ENCODE results near the gene SLC35G4.
"Not testable (repeated sequence)": the region's sequence is repeated elsewhere in the genome, so short reads cannot be mapped to it uniquely, and the experiment has no call there.

Gene SLC35G4

DNA sequence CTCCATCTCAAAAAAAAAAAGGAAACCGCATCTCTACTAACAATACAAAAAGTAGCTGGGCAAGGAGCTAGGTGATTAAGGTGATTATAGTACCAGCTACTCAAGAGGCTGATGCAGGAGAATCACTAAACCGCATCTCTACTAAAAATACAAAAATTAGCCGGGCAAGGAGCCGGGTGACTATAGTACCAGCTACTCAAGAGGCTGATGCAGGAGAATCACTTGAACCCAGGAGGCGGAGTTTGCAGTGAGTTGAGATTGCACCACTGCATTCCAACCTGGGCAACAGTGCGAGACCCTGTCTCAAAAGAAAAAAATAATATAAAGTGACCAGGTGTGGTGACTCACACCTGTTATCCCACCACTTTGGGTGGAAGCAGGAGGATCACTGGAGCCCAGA lies 5.6 kb downstream of the SLC35G4 start:
- not testable (repeated sequence) for DNase-seq

DNA sequence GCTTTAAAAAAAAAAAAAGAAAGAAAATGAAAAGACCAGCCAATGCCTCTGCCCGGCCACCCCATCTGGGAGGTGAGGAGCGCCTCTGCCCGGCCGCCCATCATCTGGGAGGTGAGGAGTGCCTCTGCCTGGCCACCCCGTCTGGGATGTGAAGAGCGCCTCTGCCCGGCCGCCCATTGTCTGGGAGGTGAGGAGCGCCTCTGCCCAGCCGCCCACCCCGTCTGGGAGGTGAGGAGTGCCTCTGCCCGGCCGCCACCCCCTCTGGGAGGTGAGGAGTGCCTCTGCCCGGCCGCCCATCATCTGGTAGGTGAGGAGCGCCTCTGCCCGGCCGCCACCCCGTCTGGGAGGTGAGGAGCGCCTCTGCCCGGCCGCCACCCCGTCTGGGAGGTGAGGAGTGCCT lies 37.9 kb downstream of the SLC35G4 start:
- not testable (repeated sequence) for DNase-seq

DNA sequence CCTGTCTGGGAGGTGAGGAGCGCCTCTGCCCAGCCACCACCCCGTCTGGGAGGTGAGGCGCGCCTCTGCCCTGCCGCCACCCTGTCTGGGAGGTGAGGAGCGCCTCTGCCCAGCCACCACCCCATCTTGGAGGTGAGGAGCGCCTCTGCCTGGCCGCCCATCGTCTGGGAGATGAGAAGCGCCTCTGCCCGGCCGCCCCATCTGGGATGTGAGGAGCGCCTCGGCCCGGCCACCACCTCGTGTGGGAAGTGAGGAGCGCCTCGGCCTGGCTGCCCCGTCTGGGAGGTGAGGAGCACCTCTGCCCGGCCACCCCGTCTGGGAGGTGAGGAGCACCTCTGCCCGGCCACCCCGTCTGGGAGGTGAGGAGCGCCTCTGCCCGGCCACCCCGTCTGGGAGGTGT lies 38.4 kb downstream of the SLC35G4 start:
- DNase-seq, result not testable (repeated sequence)

DNA sequence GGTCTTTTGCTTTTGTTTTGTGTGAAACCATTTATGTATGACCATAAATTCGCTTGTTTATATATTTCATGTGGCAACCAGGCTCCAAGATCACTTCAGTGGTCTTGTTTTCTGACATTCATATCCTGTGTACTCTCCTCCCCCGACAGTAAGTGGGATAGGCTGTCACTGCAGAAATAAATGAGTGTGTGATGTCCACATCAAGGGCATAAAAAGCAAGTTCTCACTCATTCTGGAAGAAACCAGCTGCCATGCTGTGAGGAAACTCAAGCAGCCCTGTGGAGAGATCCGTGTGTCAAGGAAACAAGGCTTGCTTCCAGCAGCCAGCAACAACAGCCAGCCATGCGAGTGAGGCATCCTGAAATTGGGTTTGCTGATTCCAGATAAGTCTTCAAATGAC lies 40.4 kb downstream of the SLC35G4 start:
- no peak for DNase-seq

DNA sequence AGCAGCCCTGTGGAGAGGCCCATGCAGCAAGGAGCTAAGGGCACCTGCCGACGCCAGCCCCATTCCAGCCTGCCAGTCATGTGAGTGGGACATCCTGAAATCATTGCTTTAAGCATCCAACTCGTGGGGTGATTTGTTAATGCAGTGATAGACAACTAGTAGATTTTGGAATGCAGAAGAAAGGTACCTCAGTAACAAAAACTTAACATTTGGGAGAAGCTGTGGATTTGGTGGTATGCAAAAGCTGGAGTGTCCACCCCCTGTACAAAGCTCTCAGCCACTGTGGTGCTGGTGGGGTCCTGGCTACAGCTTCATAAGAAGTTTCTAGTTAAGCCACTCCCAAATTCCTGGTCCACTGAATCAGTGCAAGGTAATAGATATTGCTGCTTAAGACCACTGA lies 42.5 kb downstream of the SLC35G4 start:
- no peak for DNase-seq

DNA sequence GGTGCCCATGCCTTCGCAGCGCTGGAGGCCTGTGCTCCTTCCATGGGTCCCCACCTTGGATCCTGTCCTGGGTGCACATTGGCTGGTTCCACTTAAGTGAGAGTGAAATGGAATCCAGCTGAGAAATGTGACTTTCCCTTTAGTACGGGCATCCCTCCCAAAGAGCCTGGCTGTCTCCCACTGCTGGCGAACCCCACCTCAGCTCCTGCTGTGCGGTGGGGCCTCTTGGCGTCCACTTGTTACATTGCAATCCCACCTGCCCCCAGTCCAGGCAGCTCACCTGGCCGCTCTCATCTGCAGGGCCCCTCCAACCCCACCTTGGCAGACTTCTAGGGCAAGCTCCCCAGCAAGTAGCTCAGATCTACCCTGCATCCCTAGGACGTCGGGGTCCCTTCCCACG lies 44.1 kb downstream of the SLC35G4 start:
- DNase-seq, result no peak

DNA sequence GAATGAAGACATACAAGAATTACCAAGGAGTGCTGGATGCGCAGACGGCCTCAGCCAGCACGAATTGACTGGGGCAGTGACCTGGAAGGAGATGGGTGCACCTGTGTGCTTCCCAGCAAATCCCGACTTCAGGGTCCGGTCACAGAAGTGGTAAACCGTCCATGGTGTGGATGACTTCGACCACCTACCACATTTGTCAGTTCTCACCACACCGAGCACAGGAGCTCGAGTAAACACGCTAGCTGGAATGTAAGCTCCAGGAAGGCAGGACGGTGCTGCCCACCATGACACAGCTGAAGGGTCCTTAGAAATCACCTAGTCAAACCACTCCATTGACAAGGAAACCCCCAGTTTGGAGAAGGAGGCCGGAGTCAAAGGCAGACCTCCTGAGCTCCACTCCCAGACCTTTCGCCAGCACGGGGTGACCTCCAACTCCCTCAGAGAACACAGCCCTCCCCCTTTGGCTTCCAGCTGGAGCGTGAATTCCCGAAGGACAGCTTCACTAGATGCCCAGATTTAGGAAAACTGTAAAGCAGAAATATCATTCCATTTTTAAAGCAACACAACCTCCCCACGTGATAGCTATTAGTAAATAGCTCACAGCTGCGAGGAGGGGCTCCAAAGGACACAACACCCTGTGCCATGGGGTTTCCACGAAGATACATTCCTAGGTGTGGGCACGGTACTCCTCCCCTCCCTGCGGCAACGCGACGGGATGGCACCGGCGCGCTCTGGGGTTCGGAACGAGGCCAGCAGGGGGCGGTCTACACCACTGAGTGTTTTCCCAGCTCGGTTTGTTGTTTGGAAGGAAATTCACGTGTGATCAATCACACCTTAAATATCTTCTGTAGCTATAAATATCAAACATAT lies 45.6 kb downstream of the SLC35G4 start:
- peak; percentile 67 for DNase-seq

DNA sequence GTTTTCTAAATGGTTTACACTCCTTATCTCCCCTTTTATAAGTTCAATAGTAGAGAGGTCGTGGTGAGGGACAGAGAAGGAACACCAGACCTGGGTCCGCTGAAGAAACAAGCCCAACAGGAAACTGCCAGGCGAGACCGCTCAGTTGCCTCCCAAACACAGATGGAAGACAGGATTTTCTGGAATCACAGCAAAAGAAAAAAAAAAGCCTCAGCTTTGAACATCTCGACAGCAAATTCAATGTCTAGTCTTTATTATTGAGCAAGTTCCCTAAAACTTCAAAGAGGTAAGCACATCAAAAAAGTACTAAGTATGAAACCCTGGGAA lies 46.2 kb downstream of the SLC35G4 start:
- DNase-seq, result no peak

DNA sequence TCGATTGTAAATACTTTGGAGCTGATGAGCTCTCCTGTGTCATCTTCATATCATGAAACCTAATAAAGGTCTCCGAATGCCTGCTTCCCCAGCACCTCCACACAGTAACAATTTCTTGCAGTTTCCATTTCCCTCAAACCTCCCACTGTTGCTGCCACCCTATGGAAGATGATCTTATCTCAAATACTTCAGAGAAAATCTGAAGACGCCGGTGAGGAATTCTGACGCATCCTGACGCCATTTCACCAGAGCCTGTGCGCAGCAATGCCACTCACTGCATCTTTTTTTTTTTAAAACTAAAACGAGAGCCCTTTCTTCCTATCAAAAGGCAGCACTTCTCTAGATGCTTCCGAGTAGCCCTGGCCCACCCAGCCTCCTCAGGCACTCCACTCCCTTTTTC lies 47.8 kb downstream of the SLC35G4 start:
- DNase-seq, result no peak

DNA sequence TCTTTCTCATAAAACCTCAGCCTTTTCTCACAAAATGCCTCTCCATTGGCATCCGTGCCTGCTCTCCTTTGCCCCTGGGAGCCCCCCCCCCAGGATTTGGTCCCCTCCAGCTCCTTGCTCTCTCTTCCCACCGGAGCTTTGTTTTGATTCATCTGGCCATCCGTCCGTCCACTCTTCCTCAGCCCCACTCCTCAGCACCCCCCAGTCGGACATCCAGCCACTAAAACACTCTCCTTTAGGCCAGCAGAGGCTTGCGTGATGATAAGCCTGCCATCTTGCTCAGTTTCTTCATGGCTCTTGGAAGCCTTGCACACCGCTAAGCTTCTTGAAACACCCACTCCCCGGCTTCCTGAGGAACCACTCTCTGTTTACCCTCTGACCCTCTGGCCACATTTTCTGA lies 48.2 kb downstream of the SLC35G4 start:
- no peak for DNase-seq

DNA sequence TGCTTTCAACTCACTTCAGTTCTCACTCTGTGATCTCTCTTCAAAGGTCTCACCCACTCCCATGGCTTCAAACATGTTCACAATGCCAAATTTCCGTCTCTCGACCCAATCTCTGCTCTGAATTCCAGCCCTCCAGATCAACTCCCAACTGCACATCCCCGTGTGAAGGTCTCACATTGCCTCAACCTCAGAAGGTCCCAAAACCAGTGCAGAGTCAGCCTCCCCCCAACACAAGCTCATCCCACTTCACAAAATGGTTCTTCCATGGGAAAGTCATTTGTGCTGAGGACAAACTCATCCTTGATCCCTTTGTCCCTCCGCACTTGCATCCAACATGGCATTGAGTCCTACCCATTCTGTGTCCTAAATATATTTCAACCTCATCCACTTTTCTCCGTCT lies 48.6 kb downstream of the SLC35G4 start:
- no peak for DNase-seq

DNA sequence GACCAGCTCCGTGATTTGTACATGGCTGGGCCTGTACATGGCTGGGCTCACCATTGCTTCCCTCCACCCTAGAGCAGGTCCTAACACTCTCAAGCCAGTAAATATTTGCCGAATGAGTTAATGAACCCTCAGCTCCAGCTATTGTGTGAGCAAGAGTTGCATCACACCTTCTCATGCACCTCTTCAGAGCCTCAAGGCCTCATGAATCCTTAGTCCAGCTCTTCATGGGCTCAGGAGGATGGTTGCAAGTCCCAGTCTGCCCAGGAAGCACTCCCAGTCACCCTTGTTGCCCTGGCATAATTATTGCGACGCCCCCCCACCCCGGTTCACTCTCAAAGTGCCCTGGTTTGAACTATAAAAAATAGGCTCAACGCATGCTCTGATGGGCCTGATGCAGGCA lies 49.6 kb downstream of the SLC35G4 start:
- DNase-seq, result no peak
